ENCODE results near the gene PPP1R1B. TPM values are rescaled to one million over a fixed set of nuclear protein-coding genes. Genes with fewer than 3 reads are reported as not detected.

The PPP1R1B gene
- total RNA-seq, 1 donor from 2014 or later: not detected

- no peaks in the 10 kb centered on the region for H3K9me3 Mint-ChIP-seq (ENCODE audit: low read depth)
- no peak for DNase-seq (ENCODE audit: low spot score, unreplicated experiment)
- no peak for TF ChIP-seq CTCF (IDR thresholded peaks at IDR 0.05; ENCODE audit: unreplicated experiment)
- H3K27me3 Mint-ChIP-seq: peaks cover 92% of the 10 kb centered on the region
- H3K4me3 Mint-ChIP-seq (ENCODE audit: low read depth): no peak overlapping the region
- no peak overlapping the region for H3K27ac Mint-ChIP-seq
- H3K4me1 Mint-ChIP-seq (ENCODE audit: low read depth): no peaks in the 10 kb centered on the region
- H3K36me3 Mint-ChIP-seq (ENCODE audit: insufficient read depth): no peaks in the 10 kb centered on the region
Measured at GRCh38 chr17:39599004-39599664, 27.6 kb upstream of the PPP1R1B start.

DNA sequence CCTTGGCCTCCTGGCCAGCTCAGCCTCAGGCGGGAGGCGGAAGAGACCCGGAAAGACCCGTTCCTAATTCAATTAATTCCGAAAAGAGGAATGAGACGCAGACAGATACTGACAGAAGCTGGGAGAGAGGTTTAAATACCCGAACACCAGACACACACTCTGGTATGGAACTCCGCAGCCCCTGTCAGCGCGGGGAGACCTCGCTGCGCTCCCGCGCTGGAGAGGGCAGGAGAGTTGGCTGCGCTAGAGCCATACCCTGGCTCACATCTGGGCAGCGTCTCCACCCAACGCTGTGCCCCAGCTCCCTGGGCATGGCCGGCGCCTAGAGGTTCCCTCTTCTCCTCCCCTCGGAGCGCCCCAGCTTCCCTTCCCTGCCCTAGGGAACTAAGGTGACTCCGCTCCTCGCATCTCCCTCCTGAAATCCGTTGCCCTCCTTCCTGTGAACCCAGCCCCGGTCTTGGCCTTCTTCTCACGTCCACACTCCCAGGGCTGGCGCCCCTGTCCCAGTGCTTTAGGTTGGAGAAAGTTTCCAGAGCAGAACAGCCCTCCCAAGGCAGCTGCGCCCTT lies 27.0 kb upstream of the PPP1R1B start:
- no peak for DNase-seq (ENCODE audit: low spot score, unreplicated experiment)
- H3K4me3 Mint-ChIP-seq (ENCODE audit: low read depth): no peak overlapping the region
- no peak overlapping the region for H3K27ac Mint-ChIP-seq
- peaks cover 90% of the 10 kb centered on the region for H3K27me3 Mint-ChIP-seq
- no peak for TF ChIP-seq CTCF (IDR thresholded peaks at IDR 0.05; ENCODE audit: unreplicated experiment)
- no peaks in the 10 kb centered on the region for H3K36me3 Mint-ChIP-seq (ENCODE audit: insufficient read depth)
- no peaks in the 10 kb centered on the region for H3K4me1 Mint-ChIP-seq (ENCODE audit: low read depth)
- no peaks in the 10 kb centered on the region for H3K9me3 Mint-ChIP-seq (ENCODE audit: low read depth)

DNA sequence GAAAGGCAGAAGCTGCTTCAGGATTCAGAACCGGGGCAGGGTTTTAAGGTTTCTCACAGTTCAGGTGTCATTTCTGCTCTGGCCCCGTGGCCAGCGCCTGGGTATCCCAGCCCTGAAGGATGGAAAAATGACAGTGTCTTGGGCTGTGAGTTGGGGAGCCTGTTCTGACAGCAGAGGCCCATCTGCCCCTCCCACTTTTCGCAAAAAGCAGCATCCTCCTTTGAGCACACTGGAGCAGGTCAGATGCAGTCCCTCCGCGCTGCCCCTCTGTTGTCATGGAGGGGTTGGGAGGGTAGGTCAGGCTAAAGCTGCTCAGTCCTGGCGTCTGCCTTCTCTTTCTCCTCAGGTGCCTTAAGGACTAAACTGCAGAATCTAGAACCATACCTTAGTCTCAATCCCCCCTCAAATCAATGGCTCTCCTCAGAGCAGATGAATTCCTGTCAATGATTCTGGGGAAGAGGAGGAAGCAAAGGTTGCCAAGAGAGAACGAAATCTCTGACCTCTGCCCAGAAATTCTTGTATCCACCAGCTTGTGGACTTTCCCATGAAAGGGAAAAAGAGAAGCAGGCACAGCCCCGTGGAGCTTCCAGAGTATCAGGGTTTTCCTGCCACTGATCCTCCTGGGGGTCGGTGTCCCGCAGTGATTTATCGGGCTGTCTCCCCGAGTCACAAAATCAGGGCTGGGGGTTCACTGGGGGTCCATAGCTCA lies 26.3 kb upstream of the PPP1R1B start:
- peaks cover 89% of the 10 kb centered on the region for H3K27me3 Mint-ChIP-seq
- DNase-seq (ENCODE audit: low spot score, unreplicated experiment): no peak
- no peaks in the 10 kb centered on the region for H3K4me1 Mint-ChIP-seq (ENCODE audit: low read depth)
- H3K27ac Mint-ChIP-seq: no peak overlapping the region
- H3K36me3 Mint-ChIP-seq (ENCODE audit: insufficient read depth): no peaks in the 10 kb centered on the region
- H3K9me3 Mint-ChIP-seq (ENCODE audit: low read depth): no peaks in the 10 kb centered on the region
- no peak for TF ChIP-seq CTCF (IDR thresholded peaks at IDR 0.05; ENCODE audit: unreplicated experiment)
- no peak overlapping the region for H3K4me3 Mint-ChIP-seq (ENCODE audit: low read depth)

DNA sequence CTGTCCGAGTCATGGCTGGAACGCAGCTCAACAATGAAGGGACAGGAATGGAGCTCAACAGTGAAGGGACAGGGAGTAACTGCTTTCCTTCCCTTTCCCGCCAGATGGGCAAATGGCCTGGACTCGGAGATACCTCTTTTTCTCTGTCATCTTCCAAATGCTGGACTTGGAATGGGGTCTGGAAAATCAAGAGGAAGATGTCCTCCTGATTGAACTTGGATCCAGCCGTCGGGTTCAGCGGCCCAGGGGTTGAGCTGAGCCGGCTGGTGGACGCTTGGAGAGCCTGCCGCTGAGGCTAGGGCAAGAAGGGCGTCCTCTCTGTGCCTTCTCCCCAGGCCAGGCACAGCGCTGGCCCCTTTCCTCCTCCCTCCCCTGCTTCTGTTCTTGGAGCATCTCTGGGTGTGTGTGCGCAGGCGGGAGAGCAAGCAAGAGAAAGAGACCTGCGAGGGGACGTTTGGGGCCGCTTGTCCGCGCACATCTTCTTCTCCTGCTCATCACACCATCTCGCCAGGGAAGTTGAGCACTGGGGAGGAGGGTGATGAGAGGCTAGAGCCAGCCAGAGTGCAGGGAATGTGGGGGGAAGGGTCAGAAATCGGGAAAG lies 25.7 kb upstream of the PPP1R1B start:
- DNase-seq (ENCODE audit: low spot score, unreplicated experiment): no peak
- TF ChIP-seq CTCF (IDR thresholded peaks at IDR 0.05; ENCODE audit: unreplicated experiment): no peak
- H3K4me1 Mint-ChIP-seq (ENCODE audit: low read depth): no peaks in the 10 kb centered on the region
- H3K27me3 Mint-ChIP-seq: peaks cover 87% of the 10 kb centered on the region
- H3K36me3 Mint-ChIP-seq (ENCODE audit: insufficient read depth): no peaks in the 10 kb centered on the region
- H3K4me3 Mint-ChIP-seq (ENCODE audit: low read depth): no peak overlapping the region
- H3K9me3 Mint-ChIP-seq (ENCODE audit: low read depth): no peaks in the 10 kb centered on the region
- no peak overlapping the region for H3K27ac Mint-ChIP-seq

- DNase-seq (ENCODE audit: low spot score, unreplicated experiment): no peak
- Mint-ChIP-seq H3K9me3 (ENCODE audit: low read depth) (no peaks in the 10 kb centered on the region), H3K27me3 (peaks cover 80% of the 10 kb centered on the region), H3K27ac (no peak overlapping the region), H3K4me3 (ENCODE audit: low read depth) (no peak overlapping the region), H3K4me1 (ENCODE audit: low read depth) (no peaks in the 10 kb centered on the region), H3K36me3 (ENCODE audit: insufficient read depth) (no peaks in the 10 kb centered on the region)
- no peak for TF ChIP-seq CTCF (IDR thresholded peaks at IDR 0.05; ENCODE audit: unreplicated experiment)
Measured at GRCh38 chr17:39601758-39602532, 24.8 kb upstream of the PPP1R1B start.

Measured in progenitor cell of endocrine pancreas (in vitro differentiated cells).